Activated naive CD8-positive, alpha-beta T cell (primary cell): ENCODE measurements around the gene KMT5C.

ENCODE experiments used
- H3K27ac Mint-ChIP-seq: one replicate; pipeline ENCODE4 v1.8.0; 2021; ENCODE audit warnings: mixed read lengths
- H3K27me3 Mint-ChIP-seq: one replicate; pipeline ENCODE4 v1.8.0; 2021; ENCODE audit warnings: mixed read lengths
- H3K36me3 Mint-ChIP-seq: one replicate; pipeline ENCODE4 v1.8.0; 2021; ENCODE audit warnings: mixed read lengths
- H3K4me1 Mint-ChIP-seq: one replicate; pipeline ENCODE4 v1.8.0; 2021; ENCODE audit warnings: low read depth, mixed read lengths
- H3K4me3 Mint-ChIP-seq: one replicate; pipeline ENCODE4 v1.8.0; 2021; ENCODE audit warnings: mild to moderate bottlenecking, mixed read lengths
- H3K9me3 Mint-ChIP-seq: one replicate; pipeline ENCODE4 v1.8.0; 2021; ENCODE audit warnings: low read depth, mixed read lengths

KMT5C gene

DNA sequence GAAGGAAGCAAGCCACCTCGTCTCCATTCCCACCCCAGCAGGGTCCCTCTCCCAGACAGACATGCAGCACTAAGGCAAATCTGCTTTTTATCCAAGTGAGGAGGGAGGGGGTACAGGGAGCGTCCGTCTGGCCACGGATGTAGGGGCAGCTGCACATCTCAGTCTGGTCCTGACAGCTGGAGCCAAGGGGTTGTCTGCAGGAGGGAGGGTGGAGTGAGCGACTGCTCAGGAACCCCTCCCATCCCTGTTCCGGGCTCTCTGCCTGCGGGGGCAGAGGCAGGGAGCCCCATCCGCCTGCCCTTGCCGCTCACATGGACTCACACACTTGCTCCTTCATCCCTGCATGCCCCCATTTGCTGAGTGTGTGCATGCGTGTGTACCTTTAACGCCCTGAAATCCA lies 39.5 kb downstream of the KMT5C start:
- Mint-ChIP-seq H3K4me3 (no peak overlapping the region), H3K4me1 (peaks cover 17% of the 10 kb centered on the region), H3K36me3 (peaks cover 4% of the 10 kb centered on the region), H3K27ac (no peak overlapping the region), H3K27me3 (no peaks in the 10 kb centered on the region), H3K9me3 (no peaks in the 10 kb centered on the region)

DNA sequence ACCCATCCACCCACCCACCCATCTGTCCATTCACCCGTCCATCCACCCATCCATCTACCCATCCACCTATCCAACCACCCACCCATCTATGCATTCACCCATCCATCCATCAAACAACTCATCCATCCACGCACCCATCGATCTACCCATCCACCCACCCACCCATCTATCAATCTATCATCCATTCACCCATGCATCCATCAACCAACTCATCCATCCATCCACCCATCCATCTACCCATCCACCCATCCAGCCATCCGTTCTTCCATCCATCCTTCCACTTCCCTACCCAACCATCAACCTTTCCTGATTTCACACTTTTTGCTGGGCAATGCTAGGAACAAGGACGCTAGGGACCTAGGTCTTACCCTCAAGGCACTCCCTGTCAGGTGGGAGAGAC lies 42.3 kb downstream of the KMT5C start:
- H3K36me3 Mint-ChIP-seq = peaks cover 13% of the 10 kb centered on the region
- no peak overlapping the region for H3K27ac Mint-ChIP-seq
- H3K4me1 Mint-ChIP-seq = peaks cover 25% of the 10 kb centered on the region

DNA sequence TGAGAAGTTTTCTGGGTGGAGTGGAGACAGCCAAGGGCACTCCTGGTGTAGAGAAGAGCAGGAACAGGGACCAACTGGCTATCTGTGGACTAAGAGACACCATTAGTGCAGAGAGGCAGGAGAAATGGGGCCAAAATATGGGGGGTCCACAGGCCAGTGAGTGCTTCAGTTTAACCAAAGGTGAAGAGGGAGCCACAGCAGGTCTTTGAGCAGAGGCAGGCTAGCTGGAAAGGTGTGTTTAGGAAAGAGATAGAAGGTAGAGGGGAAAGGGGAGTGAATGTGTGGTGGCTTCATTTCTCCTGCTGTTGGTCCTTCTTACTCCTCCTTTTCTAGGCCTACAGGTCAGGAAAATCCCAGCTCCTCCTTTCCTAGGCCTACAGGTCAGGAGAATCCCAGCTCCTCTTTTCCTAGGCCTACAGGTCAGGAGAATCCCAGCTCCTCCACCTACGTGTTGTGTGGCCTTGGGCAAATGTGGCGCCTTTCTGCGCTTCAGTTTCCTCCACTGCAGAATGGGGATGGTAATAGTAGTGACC lies 42.9 kb downstream of the KMT5C start:
- Mint-ChIP-seq H3K9me3 (no peaks in the 10 kb centered on the region), H3K4me3 (peak overlapping the region; percentile 88), H3K27ac (peak overlapping the region; percentile 93), H3K4me1 (peaks cover 27% of the 10 kb centered on the region), H3K36me3 (peaks cover 13% of the 10 kb centered on the region), H3K27me3 (no peaks in the 10 kb centered on the region)

More for the DNA sequence above, 42.3 kb downstream of the KMT5C start:
- H3K9me3 Mint-ChIP-seq = no peaks in the 10 kb centered on the region
- H3K27me3 Mint-ChIP-seq = no peaks in the 10 kb centered on the region
- H3K4me3 Mint-ChIP-seq = peak overlapping the region; percentile 88

DNA sequence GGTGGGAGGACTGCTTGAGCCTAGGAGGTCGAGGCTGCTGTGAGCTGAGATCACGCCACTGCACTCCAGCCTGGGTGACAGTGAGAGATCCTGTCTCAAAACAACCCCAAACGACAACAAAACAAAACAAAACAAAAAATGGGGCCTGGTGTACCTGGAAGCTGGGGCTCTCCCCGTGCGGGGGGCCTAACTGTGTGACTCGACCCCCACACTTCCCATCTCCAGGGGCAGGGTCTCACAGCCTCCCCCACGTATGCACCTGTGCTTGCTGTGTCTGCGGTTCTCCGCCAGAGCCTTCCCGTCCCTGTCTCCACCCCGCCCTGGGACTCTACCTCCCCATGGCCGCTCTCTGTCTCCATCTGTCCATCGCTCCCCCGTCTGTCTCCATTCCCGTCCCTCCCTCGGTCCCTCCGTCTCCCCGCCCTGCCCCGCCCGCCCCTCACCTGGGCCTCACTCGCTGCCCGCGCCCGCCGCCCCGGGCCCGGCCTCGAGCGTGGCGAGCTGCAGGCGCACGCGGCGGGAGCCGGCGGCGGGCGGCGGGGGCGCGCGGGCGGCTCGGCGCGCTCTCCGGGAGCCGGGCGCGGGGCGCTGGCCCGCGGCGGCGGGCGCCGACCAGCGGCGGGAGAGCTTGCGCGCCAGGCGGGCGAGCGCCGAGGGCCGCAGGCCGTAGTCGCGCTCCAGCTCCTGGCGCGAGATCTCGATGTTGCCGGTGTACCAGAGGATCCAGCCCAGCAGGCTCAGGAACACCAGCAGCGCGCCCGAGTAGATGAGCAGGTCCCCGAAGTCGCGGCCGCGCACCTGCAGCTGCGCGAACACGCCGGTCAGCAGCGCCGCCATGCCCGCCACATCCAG lies 43.8 kb downstream of the KMT5C start:
- Mint-ChIP-seq H3K27ac (peak overlapping the region; percentile 93), H3K27me3 (no peaks in the 10 kb centered on the region), H3K4me1 (peaks cover 34% of the 10 kb centered on the region), H3K4me3 (peak overlapping the region; percentile 88), H3K9me3 (no peaks in the 10 kb centered on the region), H3K36me3 (peaks cover 13% of the 10 kb centered on the region)

DNA sequence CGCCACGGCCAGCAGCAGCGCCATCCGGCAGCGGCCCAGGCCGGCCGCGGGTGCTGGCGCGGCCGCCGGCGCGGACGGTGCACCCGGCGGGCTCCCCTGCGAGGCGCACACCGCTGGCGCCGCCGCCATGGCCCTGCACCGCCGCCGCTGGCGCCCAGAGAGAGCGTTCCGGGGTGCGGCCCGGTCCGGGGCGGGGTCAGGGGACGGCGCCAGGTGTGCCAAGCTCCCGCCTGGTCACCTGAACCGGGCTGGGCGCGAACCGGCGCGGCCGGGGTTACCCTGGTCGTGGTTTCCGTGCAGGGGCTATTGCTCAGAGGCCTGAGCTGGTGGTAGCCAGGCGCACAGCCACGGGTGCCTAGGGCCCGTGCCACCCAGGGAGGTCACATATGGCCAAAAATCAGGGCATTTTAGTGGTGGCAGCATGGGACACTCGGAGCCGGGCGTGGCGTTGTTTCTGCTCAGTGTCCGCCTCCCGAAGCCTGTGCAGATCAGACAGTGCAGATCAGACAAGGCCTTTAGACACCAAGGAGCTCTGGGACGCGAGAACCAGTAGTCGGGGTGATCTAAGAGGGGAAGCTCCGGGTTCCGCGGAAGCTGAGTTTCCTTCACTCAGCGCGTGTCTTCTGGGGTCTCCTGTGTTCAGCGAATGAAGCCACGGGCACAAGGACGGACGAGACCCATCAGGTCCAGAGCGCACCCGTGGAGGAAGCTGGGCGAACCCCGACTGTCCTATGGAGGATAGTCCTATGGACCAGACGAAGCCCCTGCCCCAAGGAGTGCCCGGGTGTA lies 44.6 kb downstream of the KMT5C start, which contains the start of gene TMEM238:
Gene TMEM238, minus strand, starts transcription at position 162 of the 789 bp plus-strand sequence. Its CDS starts 33 bp downstream, at position 129.
- Mint-ChIP-seq H3K4me3 (peak within 1 kb of the TSS; percentile 98), H3K9me3 (no peaks in the 10 kb centered on the region), H3K36me3 (peaks cover 13% of the 10 kb centered on the region), H3K27me3 (no peaks in the 10 kb centered on the region), H3K4me1 (peaks cover 40% of the 10 kb centered on the region), H3K27ac (peak within 1 kb of the TSS; percentile 99)

DNA sequence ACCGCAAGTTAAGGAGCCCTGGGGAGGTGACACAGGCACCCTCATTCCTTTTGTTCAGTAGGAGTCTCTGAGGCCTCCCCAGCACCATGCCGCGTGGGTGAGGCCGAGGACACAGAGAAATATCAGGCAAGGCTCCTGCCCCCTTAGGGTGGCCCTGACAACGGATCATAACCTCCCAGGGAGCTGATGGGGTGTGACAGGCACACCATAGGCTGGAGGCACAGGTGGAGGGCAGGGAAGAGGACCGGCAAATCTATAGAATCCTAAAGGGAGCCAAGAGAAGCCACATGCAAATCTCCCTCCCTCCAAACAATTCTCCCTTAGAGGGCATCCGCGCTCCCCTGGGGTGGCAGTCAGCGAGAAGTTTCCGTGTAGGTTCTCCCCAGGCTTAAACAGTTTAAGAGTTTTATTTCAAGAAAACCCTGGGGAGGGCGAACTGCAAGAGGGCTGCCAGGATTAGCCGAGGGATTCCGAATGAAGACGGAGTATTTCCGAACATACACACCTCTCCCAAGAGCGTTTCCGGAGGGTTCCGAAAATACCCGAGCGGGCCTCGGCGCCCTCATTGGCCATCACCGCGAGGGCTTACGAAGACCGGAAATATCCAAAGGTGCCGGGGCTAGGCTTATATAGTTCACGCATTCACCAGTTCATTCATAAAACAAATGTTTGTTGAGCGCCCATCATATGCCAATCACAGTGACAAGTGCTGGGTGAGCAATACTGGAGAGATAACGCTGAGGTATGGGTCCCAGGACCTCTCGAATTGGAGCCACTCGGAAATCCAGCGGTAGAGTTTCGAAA lies 45.4 kb downstream of the KMT5C start:
- Mint-ChIP-seq H3K36me3 (peaks cover 13% of the 10 kb centered on the region), H3K27ac (peak overlapping the region; percentile 99), H3K9me3 (no peaks in the 10 kb centered on the region), H3K27me3 (no peaks in the 10 kb centered on the region), H3K4me1 (peaks cover 47% of the 10 kb centered on the region), H3K4me3 (peak overlapping the region; percentile 98)

DNA sequence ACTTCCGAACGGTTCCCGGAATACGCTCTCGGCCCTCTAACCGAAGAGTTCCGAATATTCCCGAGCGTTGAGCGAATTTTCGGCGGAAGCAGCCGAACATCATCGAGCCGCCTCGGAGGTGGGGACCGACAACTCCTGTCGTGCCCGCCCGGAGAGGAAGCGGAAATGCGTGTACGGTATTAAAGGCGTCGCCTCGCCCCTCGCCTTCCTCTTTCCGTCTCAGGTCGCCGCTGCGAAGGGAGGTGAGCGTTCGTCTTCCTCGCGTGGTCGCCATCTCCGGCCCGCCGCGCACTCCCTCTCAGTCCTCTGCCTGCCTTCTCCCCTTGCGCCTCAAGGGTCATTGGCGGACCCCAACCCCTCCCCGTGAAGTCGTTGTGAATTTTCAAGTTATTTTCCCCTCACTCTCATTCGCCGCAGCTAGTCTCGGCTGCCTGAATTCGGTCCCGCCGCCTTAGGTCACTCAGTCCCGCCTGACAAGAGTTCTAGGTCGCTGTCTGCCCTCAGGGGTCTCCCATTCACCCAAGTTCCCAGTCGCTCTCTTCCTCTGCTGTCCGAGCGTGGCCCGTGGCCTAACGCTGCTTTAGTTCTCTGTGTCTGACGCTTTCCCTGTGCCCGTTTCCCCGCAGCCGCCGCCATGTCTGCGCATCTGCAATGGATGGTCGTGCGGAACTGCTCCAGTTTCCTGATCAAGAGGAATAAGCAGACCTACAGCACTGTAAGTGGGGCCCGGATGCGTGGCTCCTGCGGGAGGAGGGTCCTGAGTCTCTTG lies 46.2 kb downstream of the KMT5C start, which contains the start of gene RPL28:
Gene RPL28, plus strand, starts transcription at position 209 of the 769 bp plus-strand sequence. Its CDS starts 426 bp downstream, at position 635.
- H3K27ac Mint-ChIP-seq = peak within 1 kb of the TSS; percentile 99
- peaks cover 15% of the 10 kb centered on the region for H3K36me3 Mint-ChIP-seq
- H3K27me3 Mint-ChIP-seq = no peaks in the 10 kb centered on the region
- H3K4me3 Mint-ChIP-seq = peak within 1 kb of the TSS; percentile 98
- H3K9me3 Mint-ChIP-seq = no peaks in the 10 kb centered on the region
- H3K4me1 Mint-ChIP-seq = peaks cover 52% of the 10 kb centered on the region

DNA sequence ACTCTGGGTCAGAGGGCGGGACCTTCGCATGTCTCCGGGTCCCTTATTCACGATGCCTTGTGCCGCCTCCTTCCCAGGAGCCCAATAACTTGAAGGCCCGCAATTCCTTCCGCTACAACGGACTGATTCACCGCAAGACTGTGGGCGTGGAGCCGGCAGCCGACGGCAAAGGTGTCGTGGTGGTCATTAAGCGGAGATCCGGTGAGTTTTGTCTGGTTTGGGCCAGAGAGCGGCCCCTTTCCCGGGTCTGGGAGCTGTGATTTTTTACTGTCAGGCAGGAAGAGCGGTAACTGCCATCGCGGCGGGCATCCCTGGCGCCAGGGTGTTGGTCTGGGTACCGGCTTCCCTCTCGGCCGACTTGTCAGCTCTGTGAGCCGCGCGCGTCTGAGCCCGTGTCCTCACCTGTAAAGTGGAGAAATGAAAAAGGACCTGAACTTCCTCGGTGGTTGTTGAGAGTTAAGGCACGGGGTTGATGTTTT lies 46.9 kb downstream of the KMT5C start:
- Mint-ChIP-seq H3K27ac (peak overlapping the region; percentile 99), H3K4me1 (peaks cover 53% of the 10 kb centered on the region), H3K9me3 (no peaks in the 10 kb centered on the region), H3K4me3 (peak overlapping the region; percentile 98), H3K27me3 (no peaks in the 10 kb centered on the region), H3K36me3 (peaks cover 13% of the 10 kb centered on the region)

DNA sequence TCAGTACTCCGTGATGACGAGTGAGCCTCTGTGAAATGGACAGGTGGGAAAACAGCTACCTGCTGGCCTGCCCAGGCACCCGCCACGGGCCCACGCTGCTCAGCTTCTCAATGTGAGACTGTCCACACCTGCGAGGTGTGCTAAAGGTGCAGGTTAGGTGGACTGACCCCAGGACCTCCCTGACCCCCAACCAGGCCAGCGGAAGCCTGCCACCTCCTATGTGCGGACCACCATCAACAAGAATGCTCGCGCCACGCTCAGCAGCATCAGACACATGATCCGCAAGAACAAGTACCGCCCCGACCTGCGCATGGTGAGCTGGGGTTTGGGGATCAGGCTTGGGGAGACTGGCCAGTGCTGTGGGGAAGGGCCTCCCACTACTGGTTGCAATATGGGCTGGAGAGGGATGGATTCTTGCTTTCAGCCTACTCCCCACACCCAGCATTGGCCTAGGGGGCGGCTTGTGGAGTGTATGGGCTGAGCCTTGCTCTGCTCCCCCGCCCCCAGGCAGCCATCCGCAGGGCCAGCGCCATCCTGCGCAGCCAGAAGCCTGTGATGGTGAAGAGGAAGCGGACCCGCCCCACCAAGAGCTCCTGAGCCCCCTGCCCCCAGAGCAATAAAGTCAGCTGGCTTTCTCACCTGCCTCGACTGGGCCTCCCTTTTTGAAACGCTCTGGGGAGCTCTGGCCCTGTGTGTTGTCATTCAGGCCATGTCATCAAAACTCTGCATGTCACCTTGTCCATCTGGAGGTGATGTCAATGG lies 48.2 kb downstream of the KMT5C start:
- H3K9me3 Mint-ChIP-seq = no peaks in the 10 kb centered on the region
- H3K4me3 Mint-ChIP-seq = peak overlapping the region; percentile 98
- H3K4me1 Mint-ChIP-seq = peaks cover 46% of the 10 kb centered on the region
- peak overlapping the region; percentile 99 for H3K27ac Mint-ChIP-seq
- H3K27me3 Mint-ChIP-seq = no peaks in the 10 kb centered on the region
- H3K36me3 Mint-ChIP-seq = peaks cover 11% of the 10 kb centered on the region

DNA sequence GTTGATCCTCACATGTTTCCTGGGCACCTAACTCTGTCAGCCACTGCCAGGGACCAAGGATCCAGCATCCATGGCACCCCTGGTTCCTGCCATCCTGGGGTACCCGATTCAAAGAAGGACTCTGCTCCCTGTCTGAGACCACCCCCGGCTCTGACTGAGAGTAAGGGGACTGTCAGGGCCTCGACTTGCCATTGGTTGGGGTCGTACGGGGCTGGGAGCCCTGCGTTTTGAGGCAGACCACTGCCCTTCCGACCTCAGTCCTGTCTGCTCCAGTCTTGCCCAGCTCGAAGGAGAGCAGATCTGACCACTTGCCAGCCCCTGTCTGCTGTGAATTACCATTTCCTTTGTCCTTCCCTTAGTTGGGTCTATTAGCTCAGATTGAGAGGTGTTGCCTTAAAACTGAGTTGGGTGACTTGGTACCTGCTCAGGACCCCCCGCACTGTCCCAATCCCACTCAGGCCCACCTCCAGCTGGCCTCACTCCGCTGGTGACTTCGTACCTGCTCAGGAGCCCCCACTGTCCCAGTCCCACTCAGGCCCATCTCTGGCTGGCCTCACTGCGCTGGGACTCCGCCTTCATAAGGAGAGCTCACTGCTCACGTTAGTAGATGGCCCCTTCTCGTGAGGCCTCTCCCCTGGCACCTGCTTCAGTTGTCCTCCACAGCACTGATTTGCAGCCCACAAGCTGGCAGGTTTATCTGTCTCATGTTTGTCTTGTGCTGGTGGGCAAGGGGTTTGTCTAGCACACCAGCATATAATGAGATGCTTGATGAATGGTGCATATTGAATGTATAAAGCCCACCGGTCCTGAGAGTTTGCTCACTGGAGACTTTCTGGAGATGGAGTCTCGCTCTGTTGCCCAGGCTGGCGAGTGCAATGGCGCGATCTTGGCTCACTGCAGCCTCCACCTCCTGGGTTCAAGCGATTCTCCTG lies 50.0 kb downstream of the KMT5C start:
- Mint-ChIP-seq H3K27me3 (no peaks in the 10 kb centered on the region), H3K36me3 (peaks cover 11% of the 10 kb centered on the region), H3K4me3 (peak overlapping the region; percentile 98), H3K4me1 (peaks cover 38% of the 10 kb centered on the region), H3K9me3 (no peaks in the 10 kb centered on the region), H3K27ac (peak overlapping the region; percentile 72)

DNA sequence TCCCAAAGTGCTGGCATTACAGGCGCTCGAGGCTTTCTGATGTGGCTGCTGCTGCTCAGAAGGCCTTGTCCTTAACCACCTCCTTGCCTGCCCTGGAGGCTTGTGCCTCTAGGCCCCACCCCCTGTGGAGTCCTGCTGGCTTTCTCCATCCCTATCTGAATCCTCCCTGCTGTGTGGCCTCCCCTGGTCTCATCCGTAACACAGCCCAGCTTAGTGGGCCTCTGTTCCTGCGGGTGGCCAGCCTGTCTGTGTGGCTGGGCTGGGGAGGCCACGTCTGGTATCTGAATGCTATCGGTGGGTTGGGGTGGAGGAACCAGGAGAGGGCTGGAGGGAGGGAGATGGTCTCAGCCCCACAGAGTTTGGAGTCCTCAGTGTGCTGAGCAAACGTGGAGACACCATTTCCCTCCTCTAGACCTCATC lies 50.8 kb downstream of the KMT5C start:
- Mint-ChIP-seq H3K36me3 (peaks cover 11% of the 10 kb centered on the region), H3K4me1 (peaks cover 35% of the 10 kb centered on the region), H3K4me3 (peak overlapping the region; percentile 73), H3K27ac (peak overlapping the region; percentile 77), H3K9me3 (no peaks in the 10 kb centered on the region), H3K27me3 (no peaks in the 10 kb centered on the region)

DNA sequence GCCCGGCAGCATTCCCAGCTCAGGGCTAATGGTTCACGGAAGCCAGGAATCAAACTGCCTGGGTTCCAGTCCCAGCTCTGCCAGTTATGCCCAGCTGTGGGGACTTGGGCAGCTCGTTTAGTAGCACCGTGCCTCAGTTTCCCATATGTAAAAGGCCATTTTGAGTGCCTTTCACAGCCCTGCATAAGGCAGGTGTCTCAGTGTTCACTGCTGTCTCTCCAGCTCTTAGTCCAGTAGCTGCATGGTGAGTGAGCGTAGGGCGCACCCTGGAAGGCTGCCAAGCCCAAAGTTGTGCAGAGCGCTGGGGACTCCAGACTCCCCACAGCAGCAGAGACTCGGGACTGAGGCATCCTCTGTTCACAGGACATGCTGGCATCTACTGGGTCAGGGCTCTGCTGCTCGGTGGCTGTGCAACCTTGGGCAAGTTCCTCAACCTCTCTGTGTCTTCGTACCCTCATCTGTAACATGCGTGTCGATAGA lies 51.6 kb downstream of the KMT5C start:
- no peak overlapping the region for H3K4me3 Mint-ChIP-seq

More for the DNA sequence above, 51.6 kb downstream of the KMT5C start:
- Mint-ChIP-seq H3K9me3 (no peaks in the 10 kb centered on the region), H3K27me3 (no peaks in the 10 kb centered on the region), H3K4me1 (peaks cover 35% of the 10 kb centered on the region), H3K27ac (peak overlapping the region; percentile 16), H3K36me3 (peaks cover 8% of the 10 kb centered on the region)
